Endothelial cell of umbilical vein (primary cell): ENCODE measurements around the gene TUT1. TPM values are rescaled to one million over a fixed set of nuclear protein-coding genes. Genes with fewer than 3 reads are reported as not detected.

ENCODE experiments used
- BruUV-seq: library from RNA; stranded (reverse); fragments of 400-500 nt; replicated peaks from 2 replicates; lab custom pipeline; 2021; lab: Mats Ljungman, UMichigan
- CTCF ChIA-PET: fragments of 300-600, 350-600 bp; sonication (Branson Sonifier 250); formaldehyde crosslinking; loops from one replicate; lab custom pipeline; 2021; ENCODE audit warnings: antibody characterized with exemption, inconsistent platforms; lab: Charles Lee
- POLR2A ChIA-PET: fragments of 300-600, 350-600 bp; sonication (Branson Sonifier 250); formaldehyde crosslinking; loops from one replicate; lab custom pipeline; 2021; ENCODE audit warnings: antibody characterized with exemption, inconsistent platforms; lab: Charles Lee
- DNase-seq: peaks from one replicate; pipeline ENCODE4 v3.0.0-alpha.2; 2011; ENCODE audit warnings: low read depth, low spot score
- FAIRE-seq: peaks from 2 replicates; lab custom pipeline; 2011; peaks lifted over from hg19 to GRCh38; lab: Jason Lieb, UNC
- H2AFZ ChIP-seq: 2 replicates; pipeline ENCODE4 v1.6.0; 2012; ENCODE audit warnings: low read depth, low read length, control low read depth, inconsistent platforms
- H3K27ac ChIP-seq: 2 replicates; pipeline ENCODE4 v1.5.1; 2011; ENCODE audit warnings: low read depth, mild to moderate bottlenecking, control low read depth, low read length, moderate library complexity; ENCODE audit not compliant: insufficient read depth
- H3K27me3 ChIP-seq, 2 experiments: 2 replicates each; pipeline versions ENCODE4 v1.6.0 to v1.6.1; 2011; ENCODE audit warnings: low read length in 2 of 2, mixed read lengths in 1 of 2; ENCODE audit not compliant: control insufficient read depth in 2 of 2, insufficient read depth in 2 of 2
- H3K36me3 ChIP-seq, 2 experiments: 2 replicates in 1 of 2; 3 replicates in 1 of 2; pipeline ENCODE4 v1.5.1; 2011; ENCODE audit warnings: low read length in 2 of 2, mild to moderate bottlenecking in 1 of 2, moderate library complexity in 1 of 2; ENCODE audit not compliant: control insufficient read depth in 2 of 2, insufficient read depth in 2 of 2; ENCODE audit errors: extremely low read depth in 1 of 2
- H3K4me1 ChIP-seq: 3 replicates; pipeline ENCODE4 v1.5.1; 2011; ENCODE audit warnings: mild to moderate bottlenecking, low read length; ENCODE audit not compliant: control insufficient read depth, insufficient read depth; ENCODE audit errors: extremely low read depth
- H3K4me2 ChIP-seq: 2 replicates; pipeline ENCODE4 v1.6.1; 2011; ENCODE audit warnings: low read length, control low read depth, mixed read lengths; ENCODE audit not compliant: insufficient read depth
- H3K4me3 ChIP-seq, 3 experiments: fragments of 200-600 bp in 1 of 3; sonication (generic), shearing (Covaris generic) in 1 of 3; replicated peaks in 1 of 3; 2 replicates each; pipeline ENCODE4 v1.5.1; 2011 to 2016; ENCODE audit warnings: control low read depth in 3 of 3, low read length in 3 of 3, mild to moderate bottlenecking in 2 of 3, inconsistent platforms in 1 of 3, low read depth in 1 of 3, moderate library complexity in 1 of 3; ENCODE audit not compliant: insufficient read depth in 1 of 3
- H3K79me2 ChIP-seq: 2 replicates; pipeline ENCODE4 v1.6.0; 2012; ENCODE audit warnings: low read length, inconsistent platforms; ENCODE audit not compliant: control insufficient read depth, insufficient read depth
- H3K9ac ChIP-seq: replicated peaks from 2 replicates; pipeline ENCODE3; 2011; ENCODE audit warnings: low read length, control low read depth; ENCODE audit not compliant: insufficient read depth; ENCODE audit errors: extremely low read depth
- H3K9me1 ChIP-seq: replicated peaks from 3 replicates; pipeline ENCODE4 v1.6.0; 2011; ENCODE audit warnings: mild to moderate bottlenecking, low read length; ENCODE audit not compliant: control insufficient read depth, insufficient read depth; ENCODE audit errors: extremely low read depth
- H3K9me3 ChIP-seq: replicated peaks from 2 replicates; pipeline ENCODE4 v1.5.1; 2012; ENCODE audit warnings: low read length, inconsistent platforms; ENCODE audit not compliant: control insufficient read depth, insufficient read depth
- H4K20me1 ChIP-seq: replicated peaks from 2 replicates; pipeline ENCODE3; 2011; ENCODE audit warnings: mild to moderate bottlenecking, low read length; ENCODE audit not compliant: control insufficient read depth, insufficient read depth; ENCODE audit errors: extremely low read depth
- CTCF ChIP-seq, 2 donors: IDR thresholded peaks; 1 replicate in 1 of 2; 2 replicates in 1 of 2; pipeline ENCODE4 v1.5.1; 2011; ENCODE audit warnings: low read length in 2 of 2, mild to moderate bottlenecking in 2 of 2, moderate library complexity in 2 of 2, control low read depth in 1 of 2, inconsistent platforms in 1 of 2, low read depth in 1 of 2; ENCODE audit not compliant: insufficient read depth in 1 of 2; ENCODE audit errors: extremely low read depth in 1 of 2
- EZH2 ChIP-seq: IDR thresholded peaks from 2 replicates; pipeline ENCODE4 v1.6.1; 2012; ENCODE audit warnings: borderline replicate concordance, low read depth, mild to moderate bottlenecking, moderate library complexity, low read length, inconsistent platforms; ENCODE audit not compliant: severe bottlenecking
- FOS ChIP-seq: IDR thresholded peaks from 2 replicates; pipeline ENCODE4 v1.6.1; 2011; ENCODE audit warnings: mild to moderate bottlenecking, low read length, moderate library complexity, borderline replicate concordance; ENCODE audit not compliant: insufficient read depth
- GATA2 ChIP-seq: IDR thresholded peaks from 2 replicates; pipeline ENCODE4 v1.7.0; 2011; ENCODE audit warnings: low read depth, mild to moderate bottlenecking, moderate library complexity, mixed read lengths, low read length; ENCODE audit not compliant: insufficient read length, insufficient read depth
- JUN ChIP-seq: IDR thresholded peaks from 2 replicates; pipeline ENCODE4 v1.6.1; 2011; ENCODE audit warnings: borderline replicate concordance, low read depth; ENCODE audit not compliant: insufficient read length, insufficient read depth
- MAX ChIP-seq: IDR thresholded peaks from 2 replicates; pipeline ENCODE4 v1.6.1; 2011; ENCODE audit not compliant: insufficient read depth, insufficient read length
- MYC ChIP-seq: IDR thresholded peaks from one replicate; pipeline ENCODE4 v1.6.1; 2011; ENCODE audit warnings: mild to moderate bottlenecking, low read depth, low read length
- POLR2A ChIP-seq: IDR thresholded peaks from 2 replicates; pipeline ENCODE4 v1.6.1; 2012; ENCODE audit warnings: low read depth, mild to moderate bottlenecking, control low read depth, low read length
- POLR2AphosphoS5 ChIP-seq: IDR thresholded peaks from 2 replicates; pipeline ENCODE4 v1.6.1; 2012; ENCODE audit warnings: low read depth, mild to moderate bottlenecking, control low read depth, low read length, moderate library complexity; ENCODE audit not compliant: insufficient read depth
- dilution Hi-C: fragments of 300-500 bp; cut with MboI; formaldehyde crosslinking; loops from one replicate; pipeline ENCODE4 v1.15.0; 2019; ENCODE audit warnings: low sequenced_read_pairs; ENCODE audit not compliant: extremely low pct_ligation_motif_present
- intact Hi-C: fragments of 100-400 bp; cut with micrococcal nuclease; formaldehyde crosslinking; loops from one replicate; pipeline ENCODE4 v1.10.0; 2022
- polyA plus RNA-seq, 4 experiments: library from polyadenylated mRNA; depleted of rRNA in 3 of 4; stranded (reverse) in 3 of 4; unstranded in 1 of 4; fragments of >200 nt; gene quantifications; 2 replicates each; pipeline versions ENCODE4 v1.2.1 to v1.2.3, GENCODE V29; 2011 to 2012; ENCODE audit warnings: missing spikeins in 1 of 4
- total RNA-seq: library from RNA; stranded (reverse); gene quantifications from 2 replicates; pipeline ENCODE4 v1.2.3, GENCODE V29; 2021

Gene TUT1
- total and polyA plus RNA-seq, 2 donors (not counting 3 experiments of a cell fraction or from before 2014, with no cell fraction given) = 12.7 to 16.9 TPM

DNA sequence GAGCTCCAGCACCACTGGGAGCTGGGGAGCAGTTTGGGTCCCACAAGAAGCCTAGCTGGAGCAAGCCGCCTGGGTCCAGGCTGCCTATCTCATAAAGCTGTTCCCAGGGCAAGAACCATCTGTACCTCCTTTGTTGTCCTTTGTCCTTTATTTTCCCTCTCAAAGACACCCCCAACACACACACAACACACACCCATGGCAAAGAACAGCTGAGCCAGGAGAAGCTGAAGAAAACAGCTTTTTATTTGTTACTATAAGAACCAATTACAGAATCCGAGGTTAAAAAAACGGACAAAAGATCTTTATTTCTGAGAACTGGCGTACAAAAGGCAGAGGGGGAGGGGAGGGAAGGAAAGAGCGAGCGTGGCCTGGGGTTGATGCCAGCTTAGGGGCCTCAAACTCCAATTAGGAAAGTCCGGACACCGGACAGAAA lies 1.7 kb upstream of the TUT1 start:
- DNase-seq = no peak
- Histone ChIP-seq H3K4me2 (no peak overlapping the region), H3K9me1 (no peaks in the 10 kb centered on the region), H3K4me1 (peaks cover 18% of the 10 kb centered on the region), H3K4me3 (no peak overlapping the region), H3K79me2 (peaks cover 23% of the 10 kb centered on the region), H2AFZ (no peak overlapping the region), H3K27me3 (no peaks in the 10 kb centered on the region), H3K36me3 (peaks cover 36 to 40% of the 10 kb centered on the region in 2 experiments), H3K9me3 (no peaks in the 10 kb centered on the region), H4K20me1 (no peaks in the 10 kb centered on the region), H3K9ac (no peak overlapping the region), H3K27ac (peak overlapping the region; percentile 82)
- ChIA-PET POLR2A (interaction anchor here (3.7 kb wide), 1 partner anchor 18 kb away, joined by 75 read pairs; the partner anchor contains the start of gene EEF1G), CTCF (interaction anchor here (2.1 to 4.5 kb wide), 7 partner anchors 8 to 198 kb away, joined by 16 to 52 read pairs (median 31); partner anchors contain the start of genes EML3, MTA2 and ROM1)
- FAIRE-seq = no peak
- TF ChIP-seq MYC (no peak), GATA2 (no peak), JUN (no peak), CTCF (IDR thresholded peaks at IDR 0.05; ENCODE audit: extremely low read depth in 1 of 2, insufficient read depth in 1 of 2, low read depth in 1 of 2, low read length in 2 of 2) (no peak), EZH2 (no peak), FOS (no peak), POLR2A (no peak), MAX (no peak), POLR2AphosphoS5 (no peak)
- dilution Hi-C loops = no loop called here
- intact Hi-C loops = loop anchor here (1.0 to 5.0 kb wide), 2 partner anchors 101 to 249 kb away; no protein-coding TSS in a partner anchor
- no TSS peak for BruUV-seq
